Aorta (tissue), 5 donors: ENCODE data around the gene C16orf74. TPM values are rescaled to one million over a fixed set of nuclear protein-coding genes. Genes with fewer than 3 reads are reported as not detected.

Experiments used
- ATAC-seq: fragments of 200-7000 bp; cut with Tn5 transposase; one replicate; pipeline ENCODE4 v1.9.1; 2022; ENCODE audit warnings: moderate library complexity; ENCODE audit not compliant: low FRiP score
- DNase-seq, 2 donors: peaks; one replicate each; pipeline ENCODE4 v3.0.0-alpha.2; 2020
- H3K27ac ChIP-seq, 2 donors: one replicate each; pipeline ENCODE4 v1.5.1; 2013; ENCODE audit warnings: low read length in 2 of 2, mild to moderate bottlenecking in 2 of 2, moderate library complexity in 2 of 2, control low read depth in 1 of 2, inconsistent platforms in 1 of 2, low read depth in 1 of 2
- H3K27me3 ChIP-seq, 2 donors: one replicate each; pipeline ENCODE4 v1.6.1; 2013; ENCODE audit warnings: control low read depth in 1 of 2, low read length in 1 of 2, mild to moderate bottlenecking in 1 of 2, moderate library complexity in 1 of 2; ENCODE audit not compliant: insufficient read depth in 2 of 2, control insufficient read depth in 1 of 2
- H3K36me3 ChIP-seq, 2 donors: one replicate each; pipeline ENCODE4 v1.6.1; 2013; ENCODE audit warnings: control low read depth in 1 of 2, low read length in 1 of 2, mild to moderate bottlenecking in 1 of 2; ENCODE audit not compliant: insufficient read depth in 2 of 2, control insufficient read depth in 1 of 2
- H3K4me1 ChIP-seq, 2 donors: one replicate each; pipeline ENCODE4 v1.6.1; 2013; ENCODE audit warnings: low read length in 2 of 2, control low read depth in 1 of 2, mild to moderate bottlenecking in 1 of 2, moderate library complexity in 1 of 2; ENCODE audit not compliant: insufficient read depth in 2 of 2, control insufficient read depth in 1 of 2
- H3K4me3 ChIP-seq, 2 donors: one replicate each; pipeline ENCODE4 v1.5.1; 2013; ENCODE audit warnings: low read length in 2 of 2, control low read depth in 1 of 2, mild to moderate bottlenecking in 1 of 2
- H3K9me3 ChIP-seq: one replicate; pipeline ENCODE4 v1.6.1; 2013; ENCODE audit warnings: mild to moderate bottlenecking, low read length; ENCODE audit not compliant: control insufficient read depth
- WGBS, 2 donors: extraction: QIAGEN DNeasy Blood & Tissue Kit; methylation state at CpG; one replicate each; pipeline ENCODE4 v1.1.7; 2013; 5-methylcytosine and 5-hydroxymethylcytosine counted together
- intact Hi-C, 2 donors: fragments of 100-400 bp; cut with DNase I; formaldehyde crosslinking; loops; one replicate each; pipeline versions ENCODE4 v1.14.2 to v1.15.0; 2022
- polyA plus RNA-seq, 2 donors: library from polyadenylated mRNA; stranded (reverse); fragments of 200-250 nt; gene quantifications; one replicate each; pipeline ENCODE4 v1.2.3, GENCODE V29; 2013
- total RNA-seq, 2 donors: library from RNA; stranded (reverse); fragmentation: NEBNext Ultra II Directional; extraction: Animal tissue kit (Norgen Biotek cat#: 25700); gene quantifications; one replicate each; pipeline ENCODE4 v1.2.1, GENCODE V29; 2021
- donor health status: healthy with polysubstance abuse.
- donor health status: Bipolar disorder and iron deficiency.
- donor health status: DM: no; HTN: no; CAD: no.
- donor health status: DM: no; HTN: no; CAD: no.
- donor health status: DM: yes; HTN: yes; CAD: no.

The C16orf74 gene
- total and polyA plus RNA-seq, 4 donors: 0.87 TPM; not detected in 3

GRCh38 chr16:85738923-85739715 lies 11.8 kb downstream of the C16orf74 start:
- H3K4me3 ChIP-seq: no peak overlapping the region
- H3K9me3 ChIP-seq: no peaks in the 10 kb centered on the region
- no peaks in the 10 kb centered on the region for H3K27me3 ChIP-seq
- DNase-seq (no peak), ATAC-seq (no peak)
- 55 to 67% methylated on average over 13 of the region's 13 CpGs for WGBS, 2 donors
- H3K36me3 ChIP-seq: no peaks in the 10 kb centered on the region
- no peaks in the 10 kb centered on the region for H3K4me1 ChIP-seq
- intact Hi-C loops: no loop called here
- no peak overlapping the region for H3K27ac ChIP-seq

DNA sequence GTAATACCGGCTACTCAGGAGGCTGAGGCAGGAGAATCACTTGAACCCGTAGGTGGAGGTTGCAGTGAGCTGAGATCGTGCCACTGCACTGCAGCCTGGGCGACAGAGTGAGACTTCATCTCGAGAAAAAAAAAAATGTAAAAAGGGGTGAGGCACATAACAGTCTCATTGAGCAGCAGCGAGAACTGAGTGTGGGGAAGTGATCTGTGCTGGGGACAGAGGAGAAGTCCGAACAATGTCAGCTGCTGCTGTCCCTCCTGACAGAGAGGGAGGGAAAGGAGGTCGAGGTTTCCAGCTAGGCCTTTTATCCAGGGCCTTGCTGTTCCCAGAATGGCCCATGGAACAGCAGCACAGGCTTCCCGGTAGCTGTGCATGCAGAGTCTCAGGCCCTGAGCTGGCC lies 14.0 kb downstream of the C16orf74 start:
- ATAC-seq (no peak), DNase-seq (no peak)
- WGBS, 2 donors: 90 to 94% methylated on average over 9 of the region's 9 CpGs

DNA sequence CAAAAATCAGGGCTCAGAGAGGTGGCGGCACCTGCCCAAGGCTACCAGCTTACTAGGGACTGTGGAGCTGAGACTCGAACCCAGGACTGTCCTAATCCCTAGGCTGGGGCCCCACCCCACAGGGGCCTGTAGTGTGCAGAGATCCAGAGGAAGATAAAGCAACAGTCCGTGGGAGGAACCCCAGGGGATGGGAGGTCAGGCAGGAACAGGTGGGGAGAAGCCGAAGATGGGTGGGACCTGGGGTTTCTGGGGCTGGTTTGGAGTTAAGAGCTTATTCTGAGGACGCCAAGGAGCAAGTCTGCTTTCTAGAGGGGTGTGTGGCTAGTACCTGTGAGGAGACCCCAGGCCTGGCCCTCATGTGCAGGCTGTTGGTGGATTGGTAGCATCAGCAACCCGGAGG lies 14.9 kb downstream of the C16orf74 start:
- H3K4me3 ChIP-seq: no peak overlapping the region
- WGBS, 2 donors: 74 to 75% methylated on average over 6 of the region's 6 CpGs

More for the DNA sequence above, 14.0 kb downstream of the C16orf74 start:
- no peaks in the 10 kb centered on the region for H3K9me3 ChIP-seq
- H3K27me3 ChIP-seq: no peaks in the 10 kb centered on the region
- H3K4me1 ChIP-seq: no peaks in the 10 kb centered on the region
- no peak overlapping the region for H3K27ac ChIP-seq
- intact Hi-C loops: no loop called here
- no peak overlapping the region for H3K4me3 ChIP-seq
- H3K36me3 ChIP-seq: no peaks in the 10 kb centered on the region

GRCh38 chr16:85735225-85735635 lies 15.7 kb downstream of the C16orf74 start:
- intact Hi-C loops: no loop called here
- no peak for ATAC-seq

More for the DNA sequence above, 14.9 kb downstream of the C16orf74 start:
- DNase-seq (no peak), ATAC-seq (no peak)
- H3K27me3 ChIP-seq: no peaks in the 10 kb centered on the region
- intact Hi-C loops: no loop called here
- H3K36me3 ChIP-seq: no peaks in the 10 kb centered on the region
- H3K9me3 ChIP-seq: no peaks in the 10 kb centered on the region
- H3K27ac ChIP-seq: no peak overlapping the region
- no peaks in the 10 kb centered on the region for H3K4me1 ChIP-seq

GRCh38 chr16:85734311-85735017 lies 16.4 kb downstream of the C16orf74 start:
- intact Hi-C loops: no loop called here
- DNase-seq: no peak

More at GRCh38 chr16:85735225-85735635, 15.7 kb downstream of the C16orf74 start:
- no peak for DNase-seq
- Histone ChIP-seq H3K4me3 (no peak overlapping the region), H3K27me3 (no peaks in the 10 kb centered on the region), H3K4me1 (no peaks in the 10 kb centered on the region), H3K36me3 (no peaks in the 10 kb centered on the region), H3K9me3 (no peaks in the 10 kb centered on the region), H3K27ac (no peak overlapping the region)
- WGBS, 2 donors: 80 to 85% methylated on average over 14 of the region's 14 CpGs

GRCh38 chr16:85733839-85734170 lies 17.1 kb downstream of the C16orf74 start:
- Histone ChIP-seq H3K9me3 (no peaks in the 10 kb centered on the region), H3K27ac (no peak overlapping the region), H3K4me3 (no peak overlapping the region), H3K27me3 (no peaks in the 10 kb centered on the region), H3K36me3 (no peaks in the 10 kb centered on the region), H3K4me1 (no peaks in the 10 kb centered on the region)
- no peak for ATAC-seq
- no peak for DNase-seq
- intact Hi-C loops: no loop called here
- WGBS, 2 donors: 36 to 41% methylated on average over 11 of the region's 11 CpGs

More at GRCh38 chr16:85734311-85735017, 16.4 kb downstream of the C16orf74 start:
- Histone ChIP-seq H3K4me3 (no peak overlapping the region), H3K9me3 (no peaks in the 10 kb centered on the region), H3K4me1 (no peaks in the 10 kb centered on the region), H3K36me3 (no peaks in the 10 kb centered on the region), H3K27ac (no peak overlapping the region), H3K27me3 (no peaks in the 10 kb centered on the region)
- ATAC-seq: no peak
- WGBS, 2 donors: 83 to 85% methylated on average over 10 of the region's 10 CpGs

GRCh38 chr16:85733155-85733838 lies 17.6 kb downstream of the C16orf74 start:
- H3K4me3 ChIP-seq: no peak overlapping the region
- no peaks in the 10 kb centered on the region for H3K9me3 ChIP-seq
- ATAC-seq (no peak), DNase-seq (peak in 1 of 2 donors; percentile 58)
- no peaks in the 10 kb centered on the region for H3K4me1 ChIP-seq
- no peaks in the 10 kb centered on the region for H3K27me3 ChIP-seq
- no peak overlapping the region for H3K27ac ChIP-seq
- H3K36me3 ChIP-seq: no peaks in the 10 kb centered on the region
- WGBS, 2 donors: 68 to 70% methylated on average over 13 of the region's 13 CpGs
- intact Hi-C loops: no loop called here

- WGBS, 2 donors: 79 to 85% methylated on average over 5 of the region's 5 CpGs
- no peak overlapping the region for H3K27ac ChIP-seq
- ATAC-seq (no peak), DNase-seq (no peak)
- H3K4me3 ChIP-seq: no peak overlapping the region
- H3K27me3 ChIP-seq: no peaks in the 10 kb centered on the region
- intact Hi-C loops: no loop called here
- H3K36me3 ChIP-seq: no peaks in the 10 kb centered on the region
- H3K9me3 ChIP-seq: no peaks in the 10 kb centered on the region
- H3K4me1 ChIP-seq: no peaks in the 10 kb centered on the region
These were observed 19.7 kb downstream of the C16orf74 start for GRCh38 chr16:85731179-85731578.
